Nephron progenitor cell (in vitro differentiated cells): ENCODE results near the gene INPP5F.
"Not testable (repeated sequence)": the region's sequence is repeated elsewhere in the genome, so short reads cannot be mapped to it uniquely, and the experiment has no call there.

ENCODE experiments used
- DNase-seq: peaks from one replicate; pipeline ENCODE4 v3.0.0; 2021
- H3K27ac Mint-ChIP-seq: 2 replicates; pipeline ENCODE4 v1.8.0; 2021; ENCODE audit warnings: mild to moderate bottlenecking, moderate library complexity, mixed read lengths
- H3K27me3 Mint-ChIP-seq: 2 replicates; pipeline ENCODE4 v1.8.0; 2021; ENCODE audit warnings: mild to moderate bottlenecking, low read depth, mixed read lengths; ENCODE audit not compliant: poor library complexity
- H3K36me3 Mint-ChIP-seq: 2 replicates; pipeline ENCODE4 v1.8.0; 2021; ENCODE audit warnings: low read depth, mixed read lengths
- H3K4me1 Mint-ChIP-seq: 2 replicates; pipeline ENCODE4 v1.8.0; 2021; ENCODE audit warnings: mixed read lengths
- H3K4me3 Mint-ChIP-seq: 2 replicates; pipeline ENCODE4 v1.8.0; 2021; ENCODE audit warnings: mild to moderate bottlenecking, moderate library complexity, mixed read lengths
- H3K9me3 Mint-ChIP-seq: 2 replicates; pipeline ENCODE4 v1.8.0; 2021; ENCODE audit warnings: mild to moderate bottlenecking, moderate library complexity, mixed read lengths
- TF ChIP-seq, protein P1 (sequence below): fragments of 200-600 bp; sonication (generic); IDR thresholded peaks from 2 replicates; pipeline ENCODE4 v1.5.0; 2021; ENCODE audit warnings: antibody characterized with exemption

The INPP5F gene

DNA sequence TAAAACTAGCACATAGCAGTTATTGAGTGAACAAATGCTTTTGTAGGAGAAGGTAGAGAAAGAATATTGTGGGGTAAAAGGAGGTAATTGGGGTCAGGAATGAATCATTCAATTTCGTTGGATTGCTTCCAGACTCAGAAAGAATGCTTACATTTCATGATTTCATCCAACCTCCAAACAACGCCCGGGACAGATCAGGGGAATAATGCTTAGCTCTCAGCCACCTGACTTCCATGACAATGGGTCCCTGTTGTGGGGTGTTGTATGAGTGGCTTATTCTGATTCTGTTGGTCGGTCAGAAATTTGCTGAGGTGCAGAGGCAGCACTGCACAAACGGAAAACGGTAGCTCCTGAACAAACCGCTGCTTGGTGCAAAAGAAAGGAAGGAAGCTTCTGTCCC lies 24.0 kb upstream of the INPP5F start:
- DNase-seq, result no peak
- Mint-ChIP-seq H3K27me3 (peaks cover 19% of the 10 kb centered on the region), H3K36me3 (peaks cover 11% of the 10 kb centered on the region), H3K27ac (no peak overlapping the region), H3K4me3 (no peak overlapping the region), H3K4me1 (no peaks in the 10 kb centered on the region), H3K9me3 (peaks cover 15% of the 10 kb centered on the region)
- TF ChIP-seq, protein P1, sequence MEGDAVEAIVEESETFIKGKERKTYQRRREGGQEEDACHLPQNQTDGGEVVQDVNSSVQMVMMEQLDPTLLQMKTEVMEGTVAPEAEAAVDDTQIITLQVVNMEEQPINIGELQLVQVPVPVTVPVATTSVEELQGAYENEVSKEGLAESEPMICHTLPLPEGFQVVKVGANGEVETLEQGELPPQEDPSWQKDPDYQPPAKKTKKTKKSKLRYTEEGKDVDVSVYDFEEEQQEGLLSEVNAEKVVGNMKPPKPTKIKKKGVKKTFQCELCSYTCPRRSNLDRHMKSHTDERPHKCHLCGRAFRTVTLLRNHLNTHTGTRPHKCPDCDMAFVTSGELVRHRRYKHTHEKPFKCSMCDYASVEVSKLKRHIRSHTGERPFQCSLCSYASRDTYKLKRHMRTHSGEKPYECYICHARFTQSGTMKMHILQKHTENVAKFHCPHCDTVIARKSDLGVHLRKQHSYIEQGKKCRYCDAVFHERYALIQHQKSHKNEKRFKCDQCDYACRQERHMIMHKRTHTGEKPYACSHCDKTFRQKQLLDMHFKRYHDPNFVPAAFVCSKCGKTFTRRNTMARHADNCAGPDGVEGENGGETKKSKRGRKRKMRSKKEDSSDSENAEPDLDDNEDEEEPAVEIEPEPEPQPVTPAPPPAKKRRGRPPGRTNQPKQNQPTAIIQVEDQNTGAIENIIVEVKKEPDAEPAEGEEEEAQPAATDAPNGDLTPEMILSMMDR, result no peak

DNA sequence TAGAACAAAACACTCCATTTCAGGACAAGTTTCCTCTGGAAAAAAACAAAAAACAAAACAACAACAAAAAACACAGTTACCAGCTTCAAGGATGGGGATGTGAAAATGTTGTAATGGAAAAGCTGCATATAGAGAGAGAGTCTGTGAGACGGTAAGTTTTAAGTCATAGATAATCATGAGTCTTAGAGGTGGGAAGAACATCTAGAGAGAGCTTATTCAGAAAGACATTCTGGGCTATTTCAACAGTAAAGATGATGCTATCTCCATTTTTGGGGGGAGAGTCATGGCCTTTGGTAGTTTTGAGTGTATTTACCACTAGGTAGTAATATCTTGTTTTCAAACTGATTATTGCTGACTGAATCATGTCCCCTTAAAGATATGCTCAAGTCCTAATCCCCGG lies 23.3 kb upstream of the INPP5F start:
- Mint-ChIP-seq H3K4me3 (no peak overlapping the region), H3K36me3 (peaks cover 18% of the 10 kb centered on the region), H3K4me1 (no peaks in the 10 kb centered on the region), H3K27ac (no peak overlapping the region), H3K27me3 (peaks cover 22% of the 10 kb centered on the region), H3K9me3 (peaks cover 22% of the 10 kb centered on the region)
- TF ChIP-seq, protein P1, result no peak
- no peak for DNase-seq

DNA sequence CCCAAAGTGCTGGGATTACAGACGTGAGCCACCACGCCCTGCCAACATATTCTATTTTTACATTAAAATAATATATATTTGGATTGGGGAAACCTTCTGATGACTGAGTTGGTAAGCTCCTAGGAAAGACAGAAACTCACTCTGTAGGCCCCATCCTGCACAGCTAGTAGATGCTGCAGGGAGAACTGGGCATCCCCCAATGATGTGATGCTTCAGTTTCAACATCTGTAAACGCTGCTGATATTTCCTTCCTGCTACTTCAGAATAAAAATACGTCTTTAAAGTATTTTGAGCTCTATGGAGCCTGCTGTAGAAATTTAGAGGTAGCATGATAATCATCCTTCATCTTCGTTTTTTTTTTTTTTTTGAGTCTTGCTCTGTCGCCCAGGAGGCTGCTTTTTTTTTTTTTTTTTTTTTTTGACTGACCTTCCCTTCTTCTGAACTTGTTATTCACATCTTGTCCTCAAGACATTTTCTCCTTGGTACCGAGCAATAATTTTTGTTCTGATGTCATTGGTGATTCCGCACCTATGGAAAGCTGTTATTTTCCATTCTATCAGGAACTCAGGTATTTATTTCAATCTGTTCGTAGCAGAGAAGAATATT lies 21.8 kb upstream of the INPP5F start:
- no peak overlapping the region for H3K4me3 Mint-ChIP-seq
- no peaks in the 10 kb centered on the region for H3K4me1 Mint-ChIP-seq
- no peak for DNase-seq
- peaks cover 22% of the 10 kb centered on the region for H3K36me3 Mint-ChIP-seq
- H3K27ac Mint-ChIP-seq, result no peak overlapping the region
- H3K9me3 Mint-ChIP-seq, result peaks cover 25% of the 10 kb centered on the region
- TF ChIP-seq, protein P1, result no peak
- H3K27me3 Mint-ChIP-seq, result peaks cover 21% of the 10 kb centered on the region

DNA sequence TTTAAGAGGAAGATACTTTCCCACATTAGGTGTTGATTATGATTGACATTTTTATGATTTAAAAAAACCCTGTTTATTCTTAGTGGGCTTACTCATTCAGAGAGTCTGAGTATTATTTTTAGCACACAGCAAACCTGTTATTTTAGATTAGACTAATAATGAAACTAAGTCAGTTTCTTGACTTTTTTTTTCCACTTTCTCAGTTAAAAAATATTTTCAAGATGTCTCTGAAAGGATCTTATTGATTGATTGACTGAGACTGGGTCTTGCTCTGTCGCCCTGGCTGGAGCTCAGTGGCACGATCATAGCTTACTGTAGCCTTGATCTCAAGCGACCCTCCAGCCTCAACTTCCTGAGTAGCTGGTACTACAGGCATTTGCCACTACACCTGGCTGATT lies 20.4 kb upstream of the INPP5F start:
- Mint-ChIP-seq H3K36me3 (peaks cover 22% of the 10 kb centered on the region), H3K9me3 (peaks cover 38% of the 10 kb centered on the region), H3K4me3 (no peak overlapping the region), H3K27ac (no peak overlapping the region), H3K4me1 (no peaks in the 10 kb centered on the region), H3K27me3 (peaks cover 18% of the 10 kb centered on the region)
- DNase-seq, result no peak
- TF ChIP-seq, protein P1, result no peak

DNA sequence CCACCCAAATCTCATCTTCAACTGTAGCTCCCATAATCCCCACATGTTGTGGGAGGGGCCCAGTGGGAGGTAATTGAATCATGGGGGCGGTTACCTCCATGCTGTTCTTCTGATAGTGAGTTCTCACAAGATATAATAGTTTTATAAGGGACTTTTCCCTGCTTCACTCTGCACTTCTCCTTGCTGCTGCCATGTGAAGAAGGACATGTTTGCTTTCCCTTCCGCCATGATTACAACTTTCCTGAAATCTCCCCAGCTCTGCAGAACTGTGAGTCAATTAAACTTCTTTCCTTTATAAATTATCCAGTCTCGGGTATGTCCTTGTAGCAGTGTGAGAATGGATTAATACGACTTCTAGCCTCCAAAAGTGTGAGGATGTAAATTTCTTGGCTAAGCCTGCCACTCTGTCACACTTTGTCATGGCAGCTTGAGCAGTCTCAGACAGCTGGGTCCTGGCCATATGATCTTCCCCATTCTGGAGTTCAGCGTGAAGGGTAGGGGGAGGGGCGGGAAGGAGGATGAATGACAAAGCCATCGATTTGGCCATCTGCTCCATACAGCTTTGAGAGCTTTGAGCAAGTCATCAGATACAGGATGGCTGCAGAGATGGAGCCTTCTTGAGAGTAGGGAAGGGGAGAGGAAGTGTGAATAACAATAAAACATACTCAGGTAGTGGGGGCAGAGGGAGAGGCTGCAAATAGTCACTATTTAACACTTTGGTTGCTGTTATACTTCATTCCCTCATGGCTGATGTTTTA lies 19.1 kb upstream of the INPP5F start:
- peaks cover 51% of the 10 kb centered on the region for H3K9me3 Mint-ChIP-seq
- DNase-seq, result no peak
- TF ChIP-seq, protein P1, result no peak
- peaks cover 26% of the 10 kb centered on the region for H3K36me3 Mint-ChIP-seq
- H3K27me3 Mint-ChIP-seq, result peaks cover 9% of the 10 kb centered on the region
- no peaks in the 10 kb centered on the region for H3K4me1 Mint-ChIP-seq
- no peak overlapping the region for H3K27ac Mint-ChIP-seq
- H3K4me3 Mint-ChIP-seq, result no peak overlapping the region

DNA sequence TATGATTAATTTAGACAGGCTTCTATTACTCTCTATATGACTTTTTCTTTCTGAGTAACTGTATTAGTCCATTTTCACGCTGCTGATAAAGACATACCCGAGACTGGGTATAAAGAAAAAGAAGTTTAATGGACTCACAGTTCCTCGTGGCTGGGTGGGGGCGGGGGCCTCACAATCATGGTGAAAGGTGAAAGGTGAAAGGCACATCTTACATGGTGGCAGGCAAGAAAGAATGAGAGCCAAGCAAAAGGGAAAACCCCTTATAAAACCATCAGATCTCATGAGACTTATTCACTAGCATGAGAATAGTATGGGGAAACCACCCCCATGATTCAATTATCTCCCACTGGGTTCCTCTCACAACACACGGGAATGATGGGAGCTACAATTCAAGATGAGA lies 18.5 kb upstream of the INPP5F start:
- H3K27me3 Mint-ChIP-seq, DNase-seq, H3K4me1 Mint-ChIP-seq, H3K4me3 Mint-ChIP-seq, H3K27ac Mint-ChIP-seq: not testable (repeated sequence)
- Mint-ChIP-seq H3K36me3 (peaks cover 26% of the 10 kb centered on the region), H3K9me3 (peaks cover 57% of the 10 kb centered on the region)

DNA sequence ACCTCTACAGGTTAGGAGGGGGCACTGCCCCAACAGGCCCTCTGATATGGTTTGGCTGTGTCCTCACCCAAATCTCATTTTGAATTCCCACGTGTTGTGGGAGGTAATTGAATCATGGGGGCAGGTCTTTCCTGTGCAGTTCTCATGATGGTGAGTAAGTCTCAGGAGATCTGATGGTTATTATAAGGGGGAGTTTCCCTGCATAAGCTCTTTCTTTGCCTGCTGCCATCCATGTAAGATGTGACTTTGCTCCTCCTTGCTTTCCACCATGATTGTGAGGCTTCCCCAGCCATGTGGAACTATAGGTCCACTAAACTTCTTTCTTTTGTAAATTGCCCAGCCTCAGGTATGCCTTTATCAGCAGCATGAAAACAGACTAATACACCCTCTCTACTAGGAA lies 14.9 kb upstream of the INPP5F start:
- Mint-ChIP-seq H3K36me3 (peaks cover 24% of the 10 kb centered on the region), H3K4me1 (peaks cover 17% of the 10 kb centered on the region), H3K9me3 (peaks cover 56% of the 10 kb centered on the region)
- not testable (repeated sequence) for H3K4me3 Mint-ChIP-seq, H3K27ac Mint-ChIP-seq, H3K27me3 Mint-ChIP-seq, DNase-seq
